ENCODE results near the gene FOXN1. TPM values are rescaled to one million over a fixed set of nuclear protein-coding genes. Genes with fewer than 3 reads are reported as not detected.

FOXN1 gene
- total and polyA plus RNA-seq, 8 donors: 0.02 to 0.19 (median 0.09) TPM; not detected in 5

DNA sequence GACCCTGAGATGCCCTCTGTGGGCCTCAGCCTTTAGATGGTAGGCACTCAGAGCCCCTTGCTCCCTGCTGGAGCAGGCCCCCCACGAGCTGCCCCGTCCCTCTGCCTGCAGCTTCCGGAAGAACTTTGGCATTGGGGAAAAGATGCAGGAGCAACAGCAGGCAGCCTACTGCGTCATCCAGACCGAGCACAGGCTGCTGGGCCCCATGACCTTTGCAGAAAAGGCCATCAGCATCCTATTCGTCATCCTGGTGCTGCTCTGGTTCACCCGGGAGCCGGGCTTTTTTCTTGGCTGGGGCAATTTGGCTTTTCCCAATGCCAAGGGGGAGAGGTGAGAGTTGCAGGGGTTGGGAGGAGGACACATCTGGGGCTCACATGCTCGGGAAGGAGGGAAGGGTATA lies 12.7 kb upstream of the FOXN1 start:
- TF ChIP-seq, protein P1, sequence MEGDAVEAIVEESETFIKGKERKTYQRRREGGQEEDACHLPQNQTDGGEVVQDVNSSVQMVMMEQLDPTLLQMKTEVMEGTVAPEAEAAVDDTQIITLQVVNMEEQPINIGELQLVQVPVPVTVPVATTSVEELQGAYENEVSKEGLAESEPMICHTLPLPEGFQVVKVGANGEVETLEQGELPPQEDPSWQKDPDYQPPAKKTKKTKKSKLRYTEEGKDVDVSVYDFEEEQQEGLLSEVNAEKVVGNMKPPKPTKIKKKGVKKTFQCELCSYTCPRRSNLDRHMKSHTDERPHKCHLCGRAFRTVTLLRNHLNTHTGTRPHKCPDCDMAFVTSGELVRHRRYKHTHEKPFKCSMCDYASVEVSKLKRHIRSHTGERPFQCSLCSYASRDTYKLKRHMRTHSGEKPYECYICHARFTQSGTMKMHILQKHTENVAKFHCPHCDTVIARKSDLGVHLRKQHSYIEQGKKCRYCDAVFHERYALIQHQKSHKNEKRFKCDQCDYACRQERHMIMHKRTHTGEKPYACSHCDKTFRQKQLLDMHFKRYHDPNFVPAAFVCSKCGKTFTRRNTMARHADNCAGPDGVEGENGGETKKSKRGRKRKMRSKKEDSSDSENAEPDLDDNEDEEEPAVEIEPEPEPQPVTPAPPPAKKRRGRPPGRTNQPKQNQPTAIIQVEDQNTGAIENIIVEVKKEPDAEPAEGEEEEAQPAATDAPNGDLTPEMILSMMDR (IDR thresholded peaks at IDR 0.05): no peak
- H3K4me1 ChIP-seq: peaks cover 15 to 18% (median 17%) of the 10 kb centered on the region in 3 donors
- intact Hi-C loops (cut with DNase I): loop anchor here in 2 of 3 donors (2.0 to 10.0 kb wide), 2 partner anchors 47 to 121 kb away; partner anchors contain the start of gene RSKR (in 1 of the 2)
- H3K4me3 ChIP-seq: no peak overlapping the region
- no peaks in the 10 kb centered on the region for H3K36me3 ChIP-seq
- ATAC-seq: no peak
- 48 to 55% methylated on average over 9 of the region's 9 CpGs for WGBS, 2 donors
- no peaks in the 10 kb centered on the region for H3K27me3 ChIP-seq
- DNase-seq: no peak
- no peaks in the 10 kb centered on the region for H3K9me3 ChIP-seq
- no peak for FAIRE-seq
- H3K27ac ChIP-seq: no peak overlapping the region

DNA sequence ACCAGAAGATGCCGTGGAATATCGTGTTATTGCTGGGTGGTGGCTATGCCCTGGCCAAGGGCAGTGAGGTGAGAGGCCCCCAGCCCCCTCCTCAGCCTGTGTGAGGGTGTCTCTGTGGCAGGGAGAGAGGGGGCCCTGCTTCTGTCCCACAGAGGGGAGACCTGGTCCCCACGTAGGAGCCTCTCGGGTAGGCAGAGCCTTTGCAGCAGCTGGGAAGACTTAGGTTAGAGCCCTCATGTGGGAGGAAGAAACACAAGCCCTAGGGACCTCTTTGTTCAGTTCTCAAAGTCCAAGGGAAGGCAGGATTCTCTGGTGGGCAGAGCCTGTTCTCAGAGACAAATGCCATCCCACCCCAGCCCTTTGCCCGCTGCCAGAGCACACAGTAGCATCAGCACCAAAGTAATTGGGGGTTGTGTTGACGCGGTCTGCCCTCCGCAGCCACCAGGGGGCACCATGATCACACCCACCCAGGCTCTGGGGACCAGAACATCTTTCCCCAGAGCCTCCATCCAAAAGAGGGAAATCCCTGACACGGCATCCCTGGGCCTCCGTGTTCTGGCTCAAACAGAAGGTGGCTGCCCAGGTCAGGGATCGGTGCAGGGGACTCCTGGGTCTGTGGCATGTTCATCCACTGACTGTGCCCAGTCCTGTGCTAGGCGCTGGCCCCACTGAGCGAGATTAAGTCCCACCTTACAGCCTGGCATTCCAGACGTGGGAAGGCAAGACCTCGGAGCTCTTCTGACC lies 11.5 kb upstream of the FOXN1 start:
- FAIRE-seq (no peak), ATAC-seq (peak; percentile 44 to 79 (median 77)), DNase-seq (peak; percentile 60 to 94 (median 82))
- no peaks in the 10 kb centered on the region for H3K36me3 ChIP-seq
- TF ChIP-seq, protein P1 (IDR thresholded peaks at IDR 0.05): peak; percentile 77 to 89 (median 82)
- no peak overlapping the region for H3K4me3 ChIP-seq
- no peaks in the 10 kb centered on the region for H3K9me3 ChIP-seq
- WGBS, 2 donors: 30 to 37% methylated on average over 15 of the region's 15 CpGs
- H3K4me1 ChIP-seq: peaks cover 17 to 24% (median 20%) of the 10 kb centered on the region in 3 donors
- no peaks in the 10 kb centered on the region for H3K27me3 ChIP-seq
- intact Hi-C loops (cut with DNase I): loop anchor here in 1 of 3 donors (2.0 to 10.0 kb wide), 2 partner anchors 44 to 120 kb away; partner anchors contain the start of gene RSKR
- H3K27ac ChIP-seq: no peak overlapping the region

DNA sequence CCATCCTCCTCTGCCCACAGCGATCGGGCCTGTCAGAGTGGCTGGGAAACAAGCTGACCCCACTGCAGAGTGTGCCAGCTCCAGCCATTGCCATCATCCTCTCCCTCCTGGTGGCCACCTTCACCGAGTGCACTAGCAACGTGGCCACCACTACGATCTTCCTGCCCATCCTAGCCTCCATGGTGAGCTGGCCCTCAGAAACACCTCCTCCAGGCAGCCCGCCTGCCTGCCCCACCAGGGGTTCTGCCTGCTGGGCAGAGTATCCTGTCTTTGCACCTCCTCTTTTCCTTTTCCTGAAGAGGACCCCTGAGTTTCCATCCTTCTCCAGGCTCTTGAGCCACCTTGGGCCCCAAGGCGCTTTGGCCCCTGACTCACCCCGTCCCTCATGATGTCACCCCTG lies 10.5 kb upstream of the FOXN1 start:
- FAIRE-seq: no peak
- TF ChIP-seq, protein P1 (IDR thresholded peaks at IDR 0.05): no peak
- intact Hi-C loops (cut with DNase I): loop anchor here in 1 of 3 donors (2.0 to 10.0 kb wide), 2 partner anchors 43 to 119 kb away; partner anchors contain the start of gene RSKR

DNA sequence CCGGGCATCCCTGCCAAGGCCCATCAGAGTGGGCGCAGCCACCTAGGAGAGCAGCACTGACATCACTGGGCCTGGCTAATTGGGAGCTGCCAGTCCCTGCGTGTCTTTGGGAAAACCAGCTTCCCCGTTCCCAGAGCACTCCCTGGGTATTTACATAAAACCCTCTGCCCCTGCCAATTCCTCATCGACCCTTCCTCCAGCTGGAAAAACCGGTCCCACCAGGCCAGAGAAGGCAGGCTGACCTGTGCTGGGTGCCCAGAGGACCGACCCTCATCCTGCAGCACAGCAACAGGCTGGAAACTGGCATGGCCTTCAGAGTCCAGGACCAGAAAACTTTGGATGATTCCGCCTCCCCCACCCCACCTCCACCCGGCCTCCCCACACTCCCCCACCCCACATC lies 8.2 kb upstream of the FOXN1 start:
- peaks cover 17 to 24% (median 20%) of the 10 kb centered on the region in 3 donors for H3K4me1 ChIP-seq
- no peaks in the 10 kb centered on the region for H3K36me3 ChIP-seq
- H3K4me3 ChIP-seq: no peak overlapping the region
- H3K27me3 ChIP-seq: no peaks in the 10 kb centered on the region
- intact Hi-C loops (cut with DNase I): loop anchor here in 1 of 3 donors (10.0 kb wide), 1 partner anchor 117 kb away; the partner anchor contains the start of gene RSKR
- TF ChIP-seq, protein P1 (IDR thresholded peaks at IDR 0.05): no peak
- no peak for FAIRE-seq
- H3K9me3 ChIP-seq: no peaks in the 10 kb centered on the region
- DNase-seq: peak; percentile 82 to 93 (median 91)
- WGBS, 2 donors: 9 to 11% methylated on average over 9 of the region's 9 CpGs
- ATAC-seq: peak; percentile 85 to 93 (median 88)
- peak overlapping the region; percentile 57 to 82 (median 70) for H3K27ac ChIP-seq

More for the DNA sequence above, 10.5 kb upstream of the FOXN1 start:
- 76 to 87% methylated on average over 8 of the region's 8 CpGs for WGBS, 2 donors
- H3K9me3 ChIP-seq: no peaks in the 10 kb centered on the region
- H3K36me3 ChIP-seq: no peaks in the 10 kb centered on the region
- DNase-seq (no peak), ATAC-seq (no peak)
- H3K4me1 ChIP-seq: peaks cover 17 to 24% (median 20%) of the 10 kb centered on the region in 3 donors
- H3K27ac ChIP-seq: no peak overlapping the region
- no peaks in the 10 kb centered on the region for H3K27me3 ChIP-seq
- no peak overlapping the region for H3K4me3 ChIP-seq

Measured in pancreas (tissue), 10 donors.